Transverse colon (tissue), 4 donors: ENCODE data around the gene FRY.

Source experiments
- EP300 ChIP-seq: sonication (generic); formaldehyde crosslinking; IDR thresholded peaks from one replicate; pipeline ENCODE4 v1.6.1; 2017; ENCODE audit warnings: antibody characterized with exemption, low read depth
- POLR2A ChIP-seq: fragments of 450-650 bp; IDR thresholded peaks from one replicate; pipeline ENCODE4 v1.6.1; 2016; ENCODE audit warnings: antibody characterized with exemption, mild to moderate bottlenecking, moderate library complexity
- POLR2AphosphoS5 ChIP-seq, 3 donors: sonication (generic); formaldehyde crosslinking; IDR thresholded peaks; one replicate each; pipeline ENCODE4 v1.6.1; 2016; ENCODE audit warnings: antibody characterized with exemption in 3 of 3
- TF ChIP-seq, protein P1 (sequence below), 5 experiments: fragments of 200-600 bp in 3 of 5; fragments of 450-650 bp in 2 of 5; sonication (generic) in 3 of 5; IDR thresholded peaks; 1 replicate in 2 of 5; 2 replicates in 3 of 5; pipeline ENCODE4 v1.5.1; 2016 to 2017; ENCODE audit warnings: antibody characterized with exemption in 5 of 5, inconsistent platforms in 3 of 5, mild to moderate bottlenecking in 2 of 5, moderate library complexity in 1 of 5

- TF ChIP-seq, protein P1, sequence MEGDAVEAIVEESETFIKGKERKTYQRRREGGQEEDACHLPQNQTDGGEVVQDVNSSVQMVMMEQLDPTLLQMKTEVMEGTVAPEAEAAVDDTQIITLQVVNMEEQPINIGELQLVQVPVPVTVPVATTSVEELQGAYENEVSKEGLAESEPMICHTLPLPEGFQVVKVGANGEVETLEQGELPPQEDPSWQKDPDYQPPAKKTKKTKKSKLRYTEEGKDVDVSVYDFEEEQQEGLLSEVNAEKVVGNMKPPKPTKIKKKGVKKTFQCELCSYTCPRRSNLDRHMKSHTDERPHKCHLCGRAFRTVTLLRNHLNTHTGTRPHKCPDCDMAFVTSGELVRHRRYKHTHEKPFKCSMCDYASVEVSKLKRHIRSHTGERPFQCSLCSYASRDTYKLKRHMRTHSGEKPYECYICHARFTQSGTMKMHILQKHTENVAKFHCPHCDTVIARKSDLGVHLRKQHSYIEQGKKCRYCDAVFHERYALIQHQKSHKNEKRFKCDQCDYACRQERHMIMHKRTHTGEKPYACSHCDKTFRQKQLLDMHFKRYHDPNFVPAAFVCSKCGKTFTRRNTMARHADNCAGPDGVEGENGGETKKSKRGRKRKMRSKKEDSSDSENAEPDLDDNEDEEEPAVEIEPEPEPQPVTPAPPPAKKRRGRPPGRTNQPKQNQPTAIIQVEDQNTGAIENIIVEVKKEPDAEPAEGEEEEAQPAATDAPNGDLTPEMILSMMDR (IDR thresholded peaks at IDR 0.05): no peak
- no peak for TF ChIP-seq POLR2A
- TF ChIP-seq POLR2AphosphoS5 (IDR thresholded peaks at IDR 0.05): no peak
- TF ChIP-seq EP300: no peak
Measured at GRCh38 chr13:32278426-32278825, 246.9 kb downstream of the FRY start.
